ENCODE measurements around the gene THAP12.
"Not testable (repeated sequence)": the region's sequence is repeated elsewhere in the genome, so short reads cannot be mapped to it uniquely, and the experiment has no call there.

Gene THAP12

GRCh38 chr11:76408171-76408965, 27.4 kb upstream of the THAP12 start:
- TF ChIP-seq, protein P1, sequence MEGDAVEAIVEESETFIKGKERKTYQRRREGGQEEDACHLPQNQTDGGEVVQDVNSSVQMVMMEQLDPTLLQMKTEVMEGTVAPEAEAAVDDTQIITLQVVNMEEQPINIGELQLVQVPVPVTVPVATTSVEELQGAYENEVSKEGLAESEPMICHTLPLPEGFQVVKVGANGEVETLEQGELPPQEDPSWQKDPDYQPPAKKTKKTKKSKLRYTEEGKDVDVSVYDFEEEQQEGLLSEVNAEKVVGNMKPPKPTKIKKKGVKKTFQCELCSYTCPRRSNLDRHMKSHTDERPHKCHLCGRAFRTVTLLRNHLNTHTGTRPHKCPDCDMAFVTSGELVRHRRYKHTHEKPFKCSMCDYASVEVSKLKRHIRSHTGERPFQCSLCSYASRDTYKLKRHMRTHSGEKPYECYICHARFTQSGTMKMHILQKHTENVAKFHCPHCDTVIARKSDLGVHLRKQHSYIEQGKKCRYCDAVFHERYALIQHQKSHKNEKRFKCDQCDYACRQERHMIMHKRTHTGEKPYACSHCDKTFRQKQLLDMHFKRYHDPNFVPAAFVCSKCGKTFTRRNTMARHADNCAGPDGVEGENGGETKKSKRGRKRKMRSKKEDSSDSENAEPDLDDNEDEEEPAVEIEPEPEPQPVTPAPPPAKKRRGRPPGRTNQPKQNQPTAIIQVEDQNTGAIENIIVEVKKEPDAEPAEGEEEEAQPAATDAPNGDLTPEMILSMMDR (IDR thresholded peaks at IDR 0.05): no peak
- no peak for TF ChIP-seq ZFX (IDR thresholded peaks at IDR 0.05; ENCODE audit: borderline replicate concordance)
- no peak overlapping the region for H3K27ac ChIP-seq

DNA sequence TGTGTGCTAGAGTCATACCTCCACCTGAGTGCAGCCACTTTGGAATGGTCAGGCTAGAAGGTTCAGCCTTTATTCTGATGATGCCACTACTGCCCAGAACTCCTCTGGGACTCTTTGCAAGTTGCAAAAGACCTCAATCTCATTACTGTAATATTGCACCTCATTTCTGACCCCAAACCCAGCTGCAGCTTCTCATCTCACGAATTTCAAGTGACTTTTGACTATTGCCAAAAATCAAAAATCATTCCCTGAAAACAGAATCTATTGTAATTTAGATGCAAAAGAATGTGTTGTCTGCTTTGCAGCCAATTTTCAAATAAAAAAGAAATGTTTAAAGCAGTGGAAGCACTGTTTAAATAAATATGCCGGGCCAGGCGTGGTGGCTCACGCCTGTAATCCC, 25.4 kb upstream of the THAP12 start:
- TF ChIP-seq ZFX (IDR thresholded peaks at IDR 0.05; ENCODE audit: borderline replicate concordance): no peak
- TF ChIP-seq, protein P1 (IDR thresholded peaks at IDR 0.05): no peak
- H3K27ac ChIP-seq: no peak overlapping the region

GRCh38 chr11:76401484-76401883, 20.6 kb upstream of the THAP12 start:
- H3K27ac ChIP-seq: not testable (repeated sequence)

- TF ChIP-seq ZFX (IDR thresholded peaks at IDR 0.05; ENCODE audit: borderline replicate concordance): no peak
- TF ChIP-seq, protein P1 (IDR thresholded peaks at IDR 0.05): no peak
Observed at GRCh38 chr11:76400967-76401366, 20.0 kb upstream of the THAP12 start.

GRCh38 chr11:76397383-76397782, 16.5 kb upstream of the THAP12 start:
- TF ChIP-seq ZFX (IDR thresholded peaks at IDR 0.05; ENCODE audit: borderline replicate concordance): no peak
- TF ChIP-seq, protein P1 (IDR thresholded peaks at IDR 0.05): no peak
- no peak overlapping the region for H3K27ac ChIP-seq

More at GRCh38 chr11:76400967-76401366, 20.0 kb upstream of the THAP12 start:
- H3K27ac ChIP-seq: no peak overlapping the region

DNA sequence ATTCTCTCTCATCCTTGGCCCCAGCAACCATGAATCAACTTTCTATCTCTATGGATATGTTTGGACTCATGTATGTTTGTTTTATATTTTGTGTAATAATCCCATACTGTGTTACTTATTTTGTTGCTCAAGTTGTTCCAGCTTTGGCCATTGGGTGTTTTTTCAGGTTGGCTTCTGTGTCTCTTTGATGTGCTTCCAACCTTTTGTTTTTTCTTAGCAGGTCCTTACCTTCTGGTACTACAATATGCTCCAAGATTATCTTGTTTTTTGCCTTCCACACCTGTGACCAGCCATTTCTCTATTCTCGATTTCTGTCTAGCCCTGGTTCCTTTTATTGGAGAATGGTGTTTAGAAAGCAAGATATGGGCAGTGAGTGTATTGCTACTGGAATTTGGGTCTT, 14.4 kb upstream of the THAP12 start:
- TF ChIP-seq, protein P1 (IDR thresholded peaks at IDR 0.05): no peak
- no peak for TF ChIP-seq ZFX (IDR thresholded peaks at IDR 0.05; ENCODE audit: borderline replicate concordance)

GRCh38 chr11:76394411-76394810, 13.5 kb upstream of the THAP12 start:
- TF ChIP-seq ZFX (IDR thresholded peaks at IDR 0.05; ENCODE audit: borderline replicate concordance): no peak
- TF ChIP-seq, protein P1 (IDR thresholded peaks at IDR 0.05): no peak
- no peak overlapping the region for H3K27ac ChIP-seq

More for the DNA sequence above, 14.4 kb upstream of the THAP12 start:
- H3K27ac ChIP-seq: no peak overlapping the region

All from 22Rv1 (cell line).